Trophoblast cell (in vitro differentiated cells and primary cell): ENCODE measurements around the gene CLIP2.
"Not testable (repeated sequence)": the region's sequence is repeated elsewhere in the genome, so short reads cannot be mapped to it uniquely, and the experiment has no call there.

ENCODE experiments used
- DNase-seq, 2 donors: peaks; one replicate each; pipeline ENCODE4 v3.0.0-alpha.2; 2016
- H2AFZ ChIP-seq: 2 replicates; pipeline ENCODE4 v1.6.1; 2013; ENCODE audit warnings: low read length, moderate library complexity, mild to moderate bottlenecking; ENCODE audit not compliant: insufficient read depth, poor library complexity
- H2AK5ac ChIP-seq: 2 replicates; pipeline ENCODE4 v1.6.1; 2013; ENCODE audit warnings: mild to moderate bottlenecking, low read length
- H2BK120ac ChIP-seq: 2 replicates; pipeline ENCODE4 v1.6.1; 2013; ENCODE audit warnings: low read length, mild to moderate bottlenecking, moderate library complexity; ENCODE audit not compliant: insufficient read depth, poor library complexity
- H2BK12ac ChIP-seq: 2 replicates; pipeline ENCODE4 v1.6.1; 2013; ENCODE audit warnings: mild to moderate bottlenecking, low read length, moderate library complexity
- H2BK5ac ChIP-seq: 2 replicates; pipeline ENCODE4 v1.6.1; 2013; ENCODE audit warnings: low read length, low read depth, moderate library complexity, mild to moderate bottlenecking; ENCODE audit not compliant: poor library complexity
- H3K14ac ChIP-seq: 2 replicates; pipeline ENCODE4 v1.6.1; 2013; ENCODE audit warnings: mild to moderate bottlenecking, low read length
- H3K18ac ChIP-seq: 2 replicates; pipeline ENCODE4 v1.6.1; 2013; ENCODE audit warnings: mild to moderate bottlenecking, low read length
- H3K23ac ChIP-seq: 2 replicates; pipeline ENCODE4 v1.6.1; 2013; ENCODE audit warnings: low read length
- H3K27ac ChIP-seq: 2 replicates; pipeline ENCODE4 v1.5.1; 2013; ENCODE audit warnings: low read depth, mild to moderate bottlenecking, inconsistent platforms, low read length, moderate library complexity
- H3K27me3 ChIP-seq: 2 replicates; pipeline ENCODE4 v1.6.1; 2013; ENCODE audit warnings: inconsistent platforms, mild to moderate bottlenecking, low read length, moderate library complexity; ENCODE audit not compliant: insufficient read depth
- H3K36me3 ChIP-seq, 2 experiments: 1 replicate in 1 of 2; 2 replicates in 1 of 2; pipeline ENCODE4 v1.6.1; 2013; ENCODE audit warnings: low read length in 2 of 2, mild to moderate bottlenecking in 2 of 2, moderate library complexity in 1 of 2; ENCODE audit not compliant: insufficient read depth in 2 of 2, control insufficient read depth in 1 of 2
- H3K4ac ChIP-seq: 2 replicates; pipeline ENCODE4 v1.6.1; 2013; ENCODE audit warnings: low read depth, mild to moderate bottlenecking, low read length, moderate library complexity
- H3K4me1 ChIP-seq, 2 experiments: 1 replicate in 1 of 2; 2 replicates in 1 of 2; pipeline ENCODE4 v1.6.1; 2013; ENCODE audit warnings: low read length in 2 of 2, mild to moderate bottlenecking in 2 of 2, moderate library complexity in 1 of 2; ENCODE audit not compliant: insufficient read depth in 2 of 2, control insufficient read depth in 1 of 2
- H3K4me2 ChIP-seq: 2 replicates; pipeline ENCODE4 v1.6.1; 2013; ENCODE audit warnings: inconsistent platforms, mild to moderate bottlenecking, low read length, moderate library complexity
- H3K4me3 ChIP-seq: 2 replicates; pipeline ENCODE4 v1.5.1; 2013; ENCODE audit warnings: mild to moderate bottlenecking, low read depth, low read length, inconsistent platforms
- H3K79me1 ChIP-seq: one replicate; pipeline ENCODE4 v1.6.1; 2013; ENCODE audit warnings: low read length
- H3K79me2 ChIP-seq: 2 replicates; pipeline ENCODE4 v1.6.1; 2013; ENCODE audit warnings: low read length, mild to moderate bottlenecking; ENCODE audit not compliant: control insufficient read depth, insufficient read depth, poor library complexity
- H3K9ac ChIP-seq: 2 replicates; pipeline ENCODE4 v1.6.1; 2013; ENCODE audit warnings: mild to moderate bottlenecking, low read length
- H3K9me3 ChIP-seq: 2 replicates; pipeline ENCODE4 v1.6.1; 2013; ENCODE audit warnings: low read depth, mild to moderate bottlenecking, control low read depth, inconsistent platforms, low read length; ENCODE audit not compliant: insufficient read depth
- H4K12ac ChIP-seq: 2 replicates; pipeline ENCODE4 v1.6.1; 2013; ENCODE audit warnings: low read depth, mild to moderate bottlenecking, low read length, moderate library complexity
- H4K8ac ChIP-seq: 2 replicates; pipeline ENCODE4 v1.6.1; 2013; ENCODE audit warnings: low read depth, mild to moderate bottlenecking, low read length, moderate library complexity
- H4K91ac ChIP-seq: one replicate; pipeline ENCODE4 v1.6.1; 2013; ENCODE audit warnings: low read depth, mild to moderate bottlenecking, low read length, moderate library complexity
- WGBS: extraction: QIAGEN DNeasy Blood & Tissue Kit; methylation state at CpG from one replicate; pipeline ENCODE4 v1.1.7; 2013; ENCODE audit warnings: missing lambda C conversion rate; ENCODE audit not compliant: insufficient read length, insufficient coverage; ENCODE audit errors: extremely low coverage; 5-methylcytosine and 5-hydroxymethylcytosine counted together

The CLIP2 gene

DNA sequence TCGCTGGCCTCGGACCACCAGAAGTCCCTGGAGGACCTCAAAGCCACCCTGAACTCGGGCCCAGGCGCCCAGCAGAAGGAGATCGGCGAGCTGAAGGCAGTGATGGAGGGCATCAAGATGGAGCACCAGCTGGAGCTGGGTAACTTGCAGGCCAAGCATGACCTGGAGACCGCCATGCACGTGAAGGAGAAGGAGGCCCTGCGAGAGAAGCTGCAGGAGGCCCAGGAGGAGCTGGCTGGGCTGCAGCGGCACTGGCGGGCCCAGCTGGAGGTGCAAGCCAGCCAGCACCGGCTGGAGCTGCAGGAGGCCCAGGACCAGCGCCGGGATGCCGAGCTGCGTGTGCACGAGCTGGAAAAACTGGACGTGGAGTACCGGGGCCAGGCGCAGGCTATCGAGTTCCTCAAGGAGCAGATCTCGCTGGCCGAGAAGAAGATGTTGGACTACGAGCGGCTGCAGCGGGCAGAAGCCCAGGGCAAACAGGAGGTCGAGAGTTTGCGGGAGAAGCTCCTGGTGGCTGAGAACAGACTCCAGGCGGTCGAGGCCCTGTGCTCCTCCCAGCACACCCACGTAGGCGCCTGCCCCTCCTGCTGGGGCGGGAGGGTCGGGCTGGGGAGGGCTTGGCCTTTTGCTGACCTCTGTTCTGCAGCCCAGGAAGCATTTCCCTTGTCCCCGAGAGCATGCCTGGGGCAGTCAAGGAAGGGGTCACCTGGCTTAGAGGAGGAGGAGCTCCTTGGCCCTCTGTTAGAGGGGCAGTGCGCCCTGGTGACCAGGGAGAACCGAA is 87.2 kb downstream of the CLIP2 start:
- H2AFZ ChIP-seq: no peak overlapping the region
- H3K9ac ChIP-seq: no peak overlapping the region
- H3K27ac ChIP-seq: no peak overlapping the region
- no peak overlapping the region for H3K18ac ChIP-seq
- peaks cover 4 to 9% of the 10 kb centered on the region in 2 experiments for H3K4me1 ChIP-seq
- no peaks in the 10 kb centered on the region for H3K27me3 ChIP-seq
- DNase-seq: no peak
- no peaks in the 10 kb centered on the region for H3K36me3 ChIP-seq
- no peak overlapping the region for H4K91ac ChIP-seq
- H4K12ac ChIP-seq: no peak overlapping the region
- H3K4me3 ChIP-seq: no peak overlapping the region
- no peak overlapping the region for H3K14ac ChIP-seq
- H2BK5ac ChIP-seq: no peak overlapping the region
- no peak overlapping the region for H2AK5ac ChIP-seq
- no peak overlapping the region for H3K23ac ChIP-seq
- no peaks in the 10 kb centered on the region for H3K79me2 ChIP-seq
- no peaks in the 10 kb centered on the region for H3K79me1 ChIP-seq
- peaks cover 2% of the 10 kb centered on the region for H3K9me3 ChIP-seq
- H3K4ac ChIP-seq: no peak overlapping the region
- no peak overlapping the region for H4K8ac ChIP-seq
- WGBS: no CpG with 5 or more reads among the region's 37 CpGs
- H2BK12ac ChIP-seq: no peak overlapping the region
- no peak overlapping the region for H3K4me2 ChIP-seq
- no peak overlapping the region for H2BK120ac ChIP-seq

DNA sequence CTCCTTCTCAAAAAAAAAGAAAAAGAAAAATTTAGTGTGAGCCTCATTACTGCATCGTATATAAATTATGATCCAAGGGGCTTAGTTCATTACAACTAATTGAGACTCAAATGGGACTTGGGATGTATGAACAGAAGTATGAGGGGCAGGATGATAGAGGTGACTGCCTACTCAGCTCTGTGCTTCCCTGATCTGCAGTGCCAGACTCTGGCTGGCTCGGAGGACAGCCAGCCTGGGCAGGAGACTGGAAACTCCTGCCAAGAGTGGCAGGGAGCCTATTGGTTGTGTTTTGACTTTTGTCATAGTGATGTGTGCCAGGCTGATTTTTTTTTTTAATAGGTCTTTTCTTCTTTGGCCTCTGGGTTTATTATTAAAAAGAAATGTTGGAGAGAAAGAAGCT is 90.7 kb downstream of the CLIP2 start:
- no peak overlapping the region for H2BK120ac ChIP-seq
- H2AFZ ChIP-seq: no peak overlapping the region
- H3K23ac ChIP-seq: no peak overlapping the region
- H3K79me2 ChIP-seq: no peaks in the 10 kb centered on the region
- no peak overlapping the region for H2BK12ac ChIP-seq
- H2AK5ac ChIP-seq: no peak overlapping the region
- H3K4ac ChIP-seq: no peak overlapping the region
- no peak overlapping the region for H4K12ac ChIP-seq
- no peak overlapping the region for H3K4me3 ChIP-seq
- no peak overlapping the region for H4K8ac ChIP-seq
- WGBS: no CpG with 5 or more reads among the region's 2 CpGs
- no peak overlapping the region for H3K14ac ChIP-seq
- H3K79me1 ChIP-seq: no peaks in the 10 kb centered on the region
- no peaks in the 10 kb centered on the region for H3K36me3 ChIP-seq
- H3K9ac ChIP-seq: no peak overlapping the region
- no peak overlapping the region for H3K4me2 ChIP-seq
- no peak overlapping the region for H4K91ac ChIP-seq
- DNase-seq: no peak
- H3K4me1 ChIP-seq: peaks cover 4 to 5% of the 10 kb centered on the region in 2 experiments
- H3K18ac ChIP-seq: no peak overlapping the region
- no peaks in the 10 kb centered on the region for H3K9me3 ChIP-seq
- H3K27ac ChIP-seq: no peak overlapping the region
- no peak overlapping the region for H2BK5ac ChIP-seq
- H3K27me3 ChIP-seq: no peaks in the 10 kb centered on the region

DNA sequence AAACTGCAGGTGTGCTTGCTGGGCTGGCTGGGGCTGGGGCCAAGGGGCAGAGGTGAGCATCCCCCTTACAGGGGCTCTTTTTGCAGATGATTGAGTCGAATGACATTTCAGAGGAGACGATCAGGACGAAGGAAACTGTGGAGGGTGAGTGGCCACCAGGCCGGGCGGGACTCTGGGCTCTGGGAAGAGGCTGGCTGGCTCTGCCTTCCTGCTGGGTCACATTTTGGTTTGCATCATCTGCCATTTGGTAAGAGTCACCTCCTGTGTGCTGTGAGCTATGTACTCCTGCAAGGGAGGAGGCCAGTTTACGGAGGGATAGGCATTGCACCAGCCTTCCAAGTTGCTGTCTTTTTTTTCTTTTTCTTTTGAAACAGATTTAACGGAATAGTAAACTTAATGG is 91.5 kb downstream of the CLIP2 start:
- H3K9me3 ChIP-seq: no peaks in the 10 kb centered on the region
- no peak overlapping the region for H3K9ac ChIP-seq
- no peak overlapping the region for H2BK12ac ChIP-seq
- no peak overlapping the region for H2AFZ ChIP-seq
- H2BK120ac ChIP-seq: no peak overlapping the region
- peak in 1 of 2 donors; percentile 48 for DNase-seq
- no peak overlapping the region for H4K91ac ChIP-seq
- no peak overlapping the region for H3K4me3 ChIP-seq
- H3K27me3 ChIP-seq: no peaks in the 10 kb centered on the region
- no peak overlapping the region for H3K14ac ChIP-seq
- no peak overlapping the region for H3K27ac ChIP-seq
- H3K4me1 ChIP-seq: peaks cover 4 to 5% of the 10 kb centered on the region in 2 experiments
- WGBS: no CpG with 5 or more reads among the region's 7 CpGs
- no peak overlapping the region for H3K23ac ChIP-seq
- no peak overlapping the region for H4K8ac ChIP-seq
- no peak overlapping the region for H2BK5ac ChIP-seq
- no peak overlapping the region for H4K12ac ChIP-seq
- H3K4ac ChIP-seq: no peak overlapping the region
- H3K79me2 ChIP-seq: no peaks in the 10 kb centered on the region
- no peak overlapping the region for H3K18ac ChIP-seq
- no peaks in the 10 kb centered on the region for H3K36me3 ChIP-seq
- H2AK5ac ChIP-seq: no peak overlapping the region
- no peaks in the 10 kb centered on the region for H3K79me1 ChIP-seq
- no peak overlapping the region for H3K4me2 ChIP-seq

DNA sequence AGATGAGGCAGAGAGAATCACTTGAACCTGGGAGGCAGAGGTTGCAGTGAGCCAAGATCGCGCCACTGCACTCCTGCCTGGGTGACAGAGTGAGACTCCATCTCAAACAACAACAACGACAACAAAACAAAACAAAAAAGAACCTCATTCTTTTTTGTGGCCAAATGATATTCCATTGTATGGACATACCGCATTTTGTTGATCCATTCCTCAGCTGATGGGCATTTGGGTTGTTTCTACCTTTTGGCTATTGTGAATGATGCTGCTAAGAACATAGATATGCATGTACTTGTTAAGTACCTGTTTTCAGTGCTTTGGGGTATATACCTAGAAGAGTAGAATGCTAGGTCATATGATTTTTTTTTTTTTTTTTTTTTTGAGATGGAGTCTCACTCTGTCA is 94.9 kb downstream of the CLIP2 start:
- H2AFZ ChIP-seq, H2AK5ac ChIP-seq, H3K36me3 ChIP-seq, H2BK12ac ChIP-seq, H4K8ac ChIP-seq, H3K4me2 ChIP-seq, H3K4ac ChIP-seq, H3K9me3 ChIP-seq, H3K79me1 ChIP-seq, H3K4me1 ChIP-seq, H3K27ac ChIP-seq, H3K79me2 ChIP-seq, H2BK120ac ChIP-seq, H3K23ac ChIP-seq, H2BK5ac ChIP-seq, DNase-seq, H3K27me3 ChIP-seq, H4K12ac ChIP-seq, H4K91ac ChIP-seq, H3K9ac ChIP-seq, H3K14ac ChIP-seq, H3K4me3 ChIP-seq, H3K18ac ChIP-seq: not testable (repeated sequence)
- WGBS: no CpG with 5 or more reads among the region's 4 CpGs
